Endothelial cell of hepatic sinusoid (primary cell): ENCODE measurements around the gene ZNHIT6.

ENCODE experiments used
- in situ Hi-C: cut with HindIII; loops from 2 replicates; pipeline ENCODE4 v1.10.0; 2017; ENCODE audit warnings: low sequenced_read_pairs

Gene ZNHIT6

GRCh38 chr1:85623061-85623471 lies 85.2 kb downstream of the ZNHIT6 start:
- in situ Hi-C loops = no loop called here

GRCh38 chr1:85621430-85621829 lies 86.8 kb downstream of the ZNHIT6 start:
- in situ Hi-C loops = no loop called here

GRCh38 chr1:85617633-85618100 lies 90.6 kb downstream of the ZNHIT6 start:
- in situ Hi-C loops = no loop called here

- in situ Hi-C loops = no loop called here
Observed at GRCh38 chr1:85616736-85617135, 91.5 kb downstream of the ZNHIT6 start.

GRCh38 chr1:85616364-85616705 lies 91.9 kb downstream of the ZNHIT6 start:
- in situ Hi-C loops = no loop called here

- in situ Hi-C loops = no loop called here
Observed at GRCh38 chr1:85615586-85616363, 92.5 kb downstream of the ZNHIT6 start.

GRCh38 chr1:85612704-85613361 lies 95.4 kb downstream of the ZNHIT6 start:
- in situ Hi-C loops = no loop called here

GRCh38 chr1:85611856-85612255 lies 96.4 kb downstream of the ZNHIT6 start:
- in situ Hi-C loops = no loop called here

- in situ Hi-C loops = no loop called here
Observed at GRCh38 chr1:85611425-85611824, 96.8 kb downstream of the ZNHIT6 start.

- in situ Hi-C loops = loop anchor here (5.0 kb wide), 1 partner anchor 77 kb away; no protein-coding TSS in a partner anchor
Observed at GRCh38 chr1:85609976-85610375, 98.3 kb downstream of the ZNHIT6 start.

GRCh38 chr1:85608851-85609250 lies 99.4 kb downstream of the ZNHIT6 start:
- in situ Hi-C loops = loop anchor here (5.0 kb wide), 1 partner anchor 78 kb away; no protein-coding TSS in a partner anchor

GRCh38 chr1:85607921-85608265 lies 100.3 kb downstream of the ZNHIT6 start:
- in situ Hi-C loops = loop anchor here (5.0 kb wide), 1 partner anchor 79 kb away; no protein-coding TSS in a partner anchor

- in situ Hi-C loops = loop anchor here (5.0 kb wide), 1 partner anchor 80 kb away; no protein-coding TSS in a partner anchor
Observed at GRCh38 chr1:85607126-85607920, 100.9 kb downstream of the ZNHIT6 start.

- in situ Hi-C loops = loop anchor here (5.0 kb wide), 1 partner anchor 81 kb away; no protein-coding TSS in a partner anchor
Observed at GRCh38 chr1:85606414-85606800, 101.8 kb downstream of the ZNHIT6 start.

GRCh38 chr1:85605484-85606413 lies 102.5 kb downstream of the ZNHIT6 start:
- in situ Hi-C loops = loop anchor here (5.0 kb wide), 1 partner anchor 82 kb away; no protein-coding TSS in a partner anchor

- in situ Hi-C loops = no loop called here
Observed at GRCh38 chr1:85604298-85604997, 103.8 kb downstream of the ZNHIT6 start.

- in situ Hi-C loops = no loop called here
Observed at GRCh38 chr1:85603086-85603880, 105.0 kb downstream of the ZNHIT6 start.

GRCh38 chr1:85602571-85602970 lies 105.7 kb downstream of the ZNHIT6 start:
- in situ Hi-C loops = no loop called here

- in situ Hi-C loops = no loop called here
Observed at GRCh38 chr1:85601901-85602300, 106.3 kb downstream of the ZNHIT6 start.
